Activated CD4-positive, alpha-beta T cell treated with anti-CD3 and anti-CD28 coated beads, Interleukin-2, amount 10 ng/mL, durations not matched to agents 24 days and 14 days (primary cell): ENCODE data around the gene FRMD7. TPM values are rescaled to one million over a fixed set of nuclear protein-coding genes. Genes with fewer than 3 reads are reported as not detected.
"Not testable (repeated sequence)": the region's sequence is repeated elsewhere in the genome, so short reads cannot be mapped to it uniquely, and the experiment has no call there.

Experiments used
- DNase-seq: peaks from one replicate; pipeline ENCODE4 v3.0.0; 2022
- H3K27ac Mint-ChIP-seq: one replicate; pipeline ENCODE4 v1.8.0; 2022; ENCODE audit warnings: mild to moderate bottlenecking, mixed read lengths
- H3K27me3 Mint-ChIP-seq: one replicate; pipeline ENCODE4 v1.8.0; 2022; ENCODE audit warnings: mixed read lengths
- H3K36me3 Mint-ChIP-seq: one replicate; pipeline ENCODE4 v1.8.0; 2022; ENCODE audit warnings: low read depth, mild to moderate bottlenecking, mixed read lengths
- H3K4me1 Mint-ChIP-seq: one replicate; pipeline ENCODE4 v1.8.0; 2021; ENCODE audit warnings: mixed read lengths
- H3K4me3 Mint-ChIP-seq: one replicate; pipeline ENCODE4 v1.8.0; 2022; ENCODE audit warnings: mild to moderate bottlenecking, moderate library complexity, mixed read lengths
- H3K9me3 Mint-ChIP-seq: one replicate; pipeline ENCODE4 v1.8.0; 2021; ENCODE audit warnings: mixed read lengths
- intact Hi-C: fragments of 100-400 bp; cut with micrococcal nuclease; formaldehyde crosslinking; loops from one replicate; pipeline ENCODE4 v1.15.1; 2023
- total RNA-seq: library from RNA; stranded (reverse); gene quantifications from 2 replicates; pipeline ENCODE4 v1.2.3, GENCODE V29; 2022

Gene FRMD7
- total RNA-seq, 1 donor from 2014 or later = not detected

DNA sequence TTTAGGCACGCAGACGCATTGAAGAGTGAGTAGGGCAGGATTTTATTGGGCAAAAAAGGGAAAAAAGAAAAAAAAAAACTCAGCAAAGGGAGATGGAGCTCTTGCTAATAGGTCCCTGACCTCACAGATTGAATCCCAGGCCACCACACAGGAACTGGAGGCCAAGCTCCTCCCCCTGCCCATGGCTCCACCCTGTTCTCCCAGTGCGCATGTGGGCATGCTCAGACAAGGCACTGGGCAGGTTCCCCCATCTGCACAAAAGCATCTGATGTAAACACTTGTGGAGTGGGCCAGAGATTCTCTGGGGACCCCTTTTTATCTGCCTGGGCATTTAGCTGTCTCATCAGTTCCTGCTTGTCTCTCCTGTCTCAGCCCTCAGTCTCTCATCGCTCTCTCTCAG, 9.5 kb downstream of the FRMD7 start:
- intact Hi-C loops = no loop called here
- Mint-ChIP-seq H3K9me3 (no peaks in the 10 kb centered on the region), H3K36me3 (no peaks in the 10 kb centered on the region), H3K27ac (no peak overlapping the region), H3K27me3 (peaks cover 2% of the 10 kb centered on the region), H3K4me3 (no peak overlapping the region), H3K4me1 (no peaks in the 10 kb centered on the region)
- no peak for DNase-seq

DNA sequence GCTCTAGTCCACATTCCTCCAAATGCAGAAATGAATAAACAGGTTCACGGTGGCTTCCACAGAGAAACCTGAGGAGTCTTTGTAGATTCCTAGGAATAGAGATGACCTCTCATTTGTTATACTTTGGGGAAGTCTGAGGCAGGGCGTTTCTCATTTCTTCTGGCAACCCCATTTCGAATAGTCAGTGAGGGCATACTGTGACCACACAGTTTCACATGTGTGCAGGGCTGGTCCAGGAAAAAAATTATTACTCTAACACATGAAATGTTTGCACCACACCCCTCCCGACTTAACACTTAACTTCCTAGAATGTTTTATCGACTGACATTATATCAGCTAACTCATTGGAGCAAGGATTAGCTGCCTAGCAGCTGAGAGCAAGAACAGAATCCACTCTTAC, 12.0 kb downstream of the FRMD7 start:
- no peak for DNase-seq
- H3K4me3 Mint-ChIP-seq = no peak overlapping the region
- H3K27me3 Mint-ChIP-seq = peaks cover 2% of the 10 kb centered on the region
- no peak overlapping the region for H3K27ac Mint-ChIP-seq
- no peaks in the 10 kb centered on the region for H3K36me3 Mint-ChIP-seq
- no peaks in the 10 kb centered on the region for H3K9me3 Mint-ChIP-seq
- H3K4me1 Mint-ChIP-seq = no peaks in the 10 kb centered on the region
- intact Hi-C loops = no loop called here

DNA sequence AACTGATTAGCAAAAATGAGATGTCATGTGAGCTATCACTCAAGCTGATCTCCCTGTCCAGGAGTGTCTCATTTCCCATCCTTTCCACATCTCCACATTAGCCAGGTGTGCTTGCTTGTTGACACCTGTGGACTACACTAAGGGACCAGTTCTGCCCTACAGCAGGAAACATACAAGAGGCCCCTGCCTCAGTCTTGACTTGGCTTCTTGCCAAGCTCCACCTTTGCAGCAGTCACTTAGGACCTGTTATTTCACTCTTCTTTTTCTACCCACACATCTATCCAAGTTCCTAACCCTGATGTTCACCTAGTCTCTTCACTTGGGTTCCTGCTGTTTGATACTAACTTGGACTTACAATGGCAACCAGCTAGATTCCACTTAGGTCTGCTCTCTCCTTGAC, 13.2 kb downstream of the FRMD7 start:
- H3K36me3 Mint-ChIP-seq = no peaks in the 10 kb centered on the region
- no peaks in the 10 kb centered on the region for H3K4me1 Mint-ChIP-seq
- no peaks in the 10 kb centered on the region for H3K9me3 Mint-ChIP-seq
- no peak overlapping the region for H3K27ac Mint-ChIP-seq
- peaks cover 4% of the 10 kb centered on the region for H3K27me3 Mint-ChIP-seq
- DNase-seq = no peak
- intact Hi-C loops = no loop called here
- no peak overlapping the region for H3K4me3 Mint-ChIP-seq

DNA sequence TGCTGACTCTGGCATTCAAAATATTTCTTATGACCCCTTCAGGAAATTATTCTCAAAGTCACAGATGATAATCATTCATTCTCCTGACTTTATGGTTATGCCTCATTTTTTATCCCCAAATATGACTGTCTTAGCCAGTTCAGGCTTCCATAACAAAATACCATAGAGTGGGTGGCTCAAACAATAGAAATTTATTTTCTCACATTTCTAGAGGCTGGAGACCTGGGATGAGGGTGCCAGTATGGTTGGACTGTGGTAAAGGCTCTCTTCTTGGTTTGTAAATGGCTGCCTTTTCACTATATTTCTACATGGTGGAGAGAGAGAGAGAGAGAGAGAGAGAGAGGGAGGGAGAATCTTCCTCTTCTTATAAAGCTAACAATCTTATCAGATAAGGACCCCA, 20.5 kb downstream of the FRMD7 start:
- intact Hi-C loops = no loop called here
- no peaks in the 10 kb centered on the region for H3K4me1 Mint-ChIP-seq

DNA sequence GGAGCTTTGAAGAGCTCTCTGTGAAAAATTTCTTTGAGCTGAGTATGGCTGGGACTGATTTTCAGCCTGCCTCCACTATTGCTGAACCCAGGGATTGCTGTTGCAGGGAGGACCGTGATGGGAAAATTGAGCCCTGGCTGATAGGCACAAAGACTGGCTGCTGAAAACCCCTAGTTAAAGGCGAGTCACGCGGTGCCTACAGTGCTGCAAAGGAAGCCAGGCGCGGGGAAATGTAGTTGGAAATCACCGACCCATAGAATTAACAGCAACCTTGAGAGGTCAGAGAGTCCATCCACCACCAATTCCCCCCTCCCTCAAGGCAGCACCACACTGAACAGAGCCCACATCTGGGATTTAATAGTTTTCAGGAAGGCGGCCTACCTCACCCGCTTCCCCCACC, 26.0 kb downstream of the FRMD7 start:
- no peak overlapping the region for H3K27ac Mint-ChIP-seq
- H3K4me1 Mint-ChIP-seq = no peaks in the 10 kb centered on the region
- DNase-seq = no peak
- H3K36me3 Mint-ChIP-seq = no peaks in the 10 kb centered on the region
- peaks cover 6% of the 10 kb centered on the region for H3K27me3 Mint-ChIP-seq
- H3K4me3 Mint-ChIP-seq = no peak overlapping the region
- no peaks in the 10 kb centered on the region for H3K9me3 Mint-ChIP-seq
- intact Hi-C loops = no loop called here

More for the DNA sequence above, 20.5 kb downstream of the FRMD7 start:
- no peaks in the 10 kb centered on the region for H3K36me3 Mint-ChIP-seq
- no peak for DNase-seq
- no peaks in the 10 kb centered on the region for H3K9me3 Mint-ChIP-seq
- no peak overlapping the region for H3K27ac Mint-ChIP-seq
- H3K4me3 Mint-ChIP-seq = no peak overlapping the region
- peaks cover 7% of the 10 kb centered on the region for H3K27me3 Mint-ChIP-seq

DNA sequence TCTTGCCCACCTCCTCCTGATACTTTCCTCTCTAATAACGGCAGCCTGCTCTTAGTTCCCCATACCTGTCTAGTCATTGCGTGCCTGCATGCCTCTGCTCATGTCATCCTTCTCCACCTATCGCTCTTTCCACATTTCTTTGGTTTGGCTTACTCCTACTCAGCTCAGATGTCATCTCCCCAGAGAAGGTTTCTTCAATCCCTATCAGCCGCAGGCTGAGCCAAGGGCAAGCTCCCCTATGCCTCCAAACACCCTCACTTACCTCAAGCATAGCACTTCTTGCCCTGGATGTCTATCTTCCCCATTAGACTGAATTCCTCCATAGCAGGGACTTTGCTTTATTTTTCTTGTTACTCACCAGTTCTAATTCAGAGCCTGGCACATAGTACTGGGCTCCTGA, 26.6 kb downstream of the FRMD7 start:
- DNase-seq = no peak
- H3K4me1 Mint-ChIP-seq = no peaks in the 10 kb centered on the region
- peaks cover 4% of the 10 kb centered on the region for H3K27me3 Mint-ChIP-seq
- H3K36me3 Mint-ChIP-seq = no peaks in the 10 kb centered on the region
- H3K4me3 Mint-ChIP-seq = no peak overlapping the region
- no peak overlapping the region for H3K27ac Mint-ChIP-seq
- no peaks in the 10 kb centered on the region for H3K9me3 Mint-ChIP-seq
- intact Hi-C loops = no loop called here

DNA sequence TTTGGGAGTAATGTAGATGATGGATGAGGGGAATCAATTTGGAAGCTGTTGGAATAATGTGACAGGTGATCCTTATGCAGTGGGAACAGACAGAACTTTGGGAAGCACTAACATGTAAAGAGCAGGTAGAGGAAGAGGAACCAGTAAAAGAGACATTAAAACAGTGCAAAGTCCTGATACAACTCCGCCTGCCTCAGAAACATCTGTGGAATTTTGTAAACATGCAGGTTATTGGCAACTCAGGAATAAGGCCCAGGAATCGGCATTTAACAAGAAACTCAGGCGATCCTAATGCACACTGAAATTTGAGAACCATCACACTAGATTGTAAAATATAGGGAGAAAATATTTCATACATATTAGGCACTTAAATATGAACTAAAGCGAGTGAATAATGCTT, 29.1 kb downstream of the FRMD7 start:
- H3K9me3 Mint-ChIP-seq, H3K4me1 Mint-ChIP-seq, H3K36me3 Mint-ChIP-seq, H3K27ac Mint-ChIP-seq, H3K4me3 Mint-ChIP-seq, DNase-seq, H3K27me3 Mint-ChIP-seq: not testable (repeated sequence)
- intact Hi-C loops = loop anchor here (10.0 kb wide), 1 partner anchor 516 kb away; no protein-coding TSS in a partner anchor

DNA sequence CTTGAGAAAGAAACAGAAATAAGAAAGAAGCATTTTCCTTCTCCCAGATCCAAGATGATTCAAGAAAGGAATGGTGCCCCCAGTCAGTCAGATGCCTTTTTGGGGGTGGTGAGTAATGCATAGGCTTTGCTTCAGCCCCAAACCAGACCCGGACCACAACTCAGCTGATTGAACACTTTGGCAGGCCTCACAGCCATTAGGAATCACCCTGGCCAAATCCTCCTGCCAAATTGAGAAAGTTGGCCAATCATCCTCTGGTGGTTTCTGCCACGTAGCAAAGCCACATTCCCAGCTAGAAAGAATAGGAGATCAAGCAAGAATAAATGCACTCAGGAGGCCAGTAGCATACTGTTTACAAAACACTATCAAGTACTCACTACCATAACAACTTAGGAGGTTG, 33.7 kb downstream of the FRMD7 start:
- H3K9me3 Mint-ChIP-seq = no peaks in the 10 kb centered on the region
- no peak overlapping the region for H3K27ac Mint-ChIP-seq
- H3K27me3 Mint-ChIP-seq = peaks cover 4% of the 10 kb centered on the region
- H3K4me1 Mint-ChIP-seq = peaks cover 11% of the 10 kb centered on the region
- intact Hi-C loops = loop anchor here (10.0 kb wide), 1 partner anchor 521 kb away; no protein-coding TSS in a partner anchor
- DNase-seq = no peak
- H3K36me3 Mint-ChIP-seq = no peaks in the 10 kb centered on the region
- no peak overlapping the region for H3K4me3 Mint-ChIP-seq

DNA sequence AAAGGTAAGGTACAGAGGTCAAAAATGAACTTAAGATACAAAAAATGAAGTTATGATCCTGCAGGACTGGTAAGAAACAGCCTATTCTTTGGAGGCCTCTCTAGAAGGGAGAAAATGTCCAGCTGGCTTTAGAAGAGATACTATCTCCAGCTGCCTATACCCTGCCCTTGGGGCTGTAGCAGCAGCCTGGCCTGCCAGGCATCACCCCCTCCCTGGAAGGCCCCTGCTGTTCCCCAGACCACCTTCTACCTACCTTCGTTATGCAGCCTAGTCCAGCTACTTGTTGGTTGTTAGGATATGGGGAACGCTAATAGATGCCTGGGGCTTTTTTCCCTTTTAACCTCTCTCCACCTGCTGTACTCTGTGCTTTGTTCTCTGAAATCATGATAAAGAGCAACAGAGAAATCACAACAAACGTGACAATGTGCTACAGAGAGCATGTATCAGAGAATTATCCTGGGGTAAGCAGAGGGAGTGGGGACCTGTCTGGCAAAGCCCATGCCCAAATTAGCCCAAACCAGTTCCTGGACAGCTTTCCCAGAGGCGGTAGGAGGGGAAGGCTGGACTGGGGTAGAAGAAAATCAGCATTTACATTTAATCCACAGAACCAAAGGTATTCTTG, 34.5 kb downstream of the FRMD7 start:
- Mint-ChIP-seq H3K36me3 (no peaks in the 10 kb centered on the region), H3K9me3 (no peaks in the 10 kb centered on the region), H3K27ac (no peak overlapping the region), H3K27me3 (peaks cover 2% of the 10 kb centered on the region), H3K4me1 (peaks cover 11% of the 10 kb centered on the region), H3K4me3 (no peak overlapping the region)
- no peak for DNase-seq
- intact Hi-C loops = loop anchor here (10.0 kb wide), 1 partner anchor 521 kb away; no protein-coding TSS in a partner anchor

DNA sequence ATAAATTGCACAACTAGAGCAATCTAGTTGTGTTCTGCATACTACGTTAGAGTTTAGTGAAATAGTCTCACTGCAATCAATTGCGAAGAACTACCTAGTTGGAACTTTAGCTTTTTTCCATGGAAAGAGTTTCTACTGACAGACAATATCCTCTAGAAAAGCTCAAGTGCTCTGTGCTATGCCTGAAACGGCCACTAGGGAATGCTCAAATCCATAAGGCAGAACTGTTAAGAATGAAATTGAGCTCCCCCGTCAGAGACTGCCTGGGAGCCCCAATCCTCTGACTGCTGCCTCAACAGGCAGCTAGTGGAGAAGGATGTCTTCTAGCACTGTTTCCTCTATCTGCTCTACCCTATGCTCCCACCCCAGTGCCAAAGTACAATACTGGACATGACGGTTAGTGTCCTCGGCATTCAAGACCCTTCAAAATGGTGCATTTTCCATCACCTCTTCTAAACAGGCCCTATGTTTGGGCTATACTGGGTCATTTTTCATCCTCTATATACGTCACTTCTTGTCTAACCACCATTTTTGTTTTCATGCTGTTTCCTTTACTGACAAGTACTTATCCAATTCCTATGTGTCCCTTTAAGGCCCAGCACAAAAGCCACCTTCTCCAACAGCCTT, 35.3 kb downstream of the FRMD7 start:
- H3K36me3 Mint-ChIP-seq = no peaks in the 10 kb centered on the region

DNA sequence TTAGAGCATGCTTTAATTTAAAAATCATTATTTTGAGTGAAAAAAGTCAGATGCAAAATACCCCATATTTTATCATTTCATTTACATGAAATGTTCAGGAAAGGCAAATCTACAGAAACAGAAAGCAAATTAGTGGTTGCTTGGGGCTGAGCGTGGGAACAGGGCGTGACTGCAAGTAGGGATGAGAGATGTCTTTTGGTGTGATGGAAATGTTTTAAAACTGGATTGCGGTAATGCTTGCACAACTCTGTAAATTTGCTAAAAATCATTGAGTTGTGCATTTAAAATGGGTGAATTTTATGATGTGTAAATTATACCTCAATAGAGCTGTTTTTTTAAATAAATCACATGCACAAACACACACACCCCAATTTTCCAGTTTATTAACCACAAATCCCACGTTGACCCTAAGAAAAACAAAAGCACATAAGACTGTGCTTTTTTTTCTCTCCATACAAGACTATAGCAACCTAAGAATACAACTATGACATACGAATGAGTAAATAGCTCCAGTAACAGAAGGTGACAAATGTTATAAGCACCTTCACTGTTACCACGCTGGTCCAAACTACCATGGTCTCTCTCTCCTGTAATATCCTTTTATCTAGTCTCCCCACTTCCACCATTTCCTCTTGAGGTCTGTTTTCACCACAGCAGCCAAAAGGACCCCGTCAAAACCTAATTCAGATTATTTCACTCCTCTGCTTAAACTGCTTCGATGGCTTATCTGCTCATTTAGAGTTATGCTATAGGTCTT, 37.2 kb downstream of the FRMD7 start:
- intact Hi-C loops = loop anchor here (10.0 kb wide), 1 partner anchor 524 kb away; no protein-coding TSS in a partner anchor
- H3K36me3 Mint-ChIP-seq = no peaks in the 10 kb centered on the region
- H3K27me3 Mint-ChIP-seq = peaks cover 1% of the 10 kb centered on the region
- no peak overlapping the region for H3K4me3 Mint-ChIP-seq
- no peak overlapping the region for H3K27ac Mint-ChIP-seq
- H3K9me3 Mint-ChIP-seq = no peaks in the 10 kb centered on the region
- peaks cover 11% of the 10 kb centered on the region for H3K4me1 Mint-ChIP-seq
- peak; percentile 54 for DNase-seq

More for the DNA sequence above, 35.3 kb downstream of the FRMD7 start:
- peaks cover 11% of the 10 kb centered on the region for H3K4me1 Mint-ChIP-seq
- peaks cover under 1% of the 10 kb centered on the region for H3K27me3 Mint-ChIP-seq
- peak; percentile 79 for DNase-seq
- no peaks in the 10 kb centered on the region for H3K9me3 Mint-ChIP-seq
- intact Hi-C loops = loop anchor here (1.0 to 10.0 kb wide), 2 partner anchors 127 to 522 kb away; partner anchors contain the start of gene RAP2C
- no peak overlapping the region for H3K4me3 Mint-ChIP-seq
- no peak overlapping the region for H3K27ac Mint-ChIP-seq

DNA sequence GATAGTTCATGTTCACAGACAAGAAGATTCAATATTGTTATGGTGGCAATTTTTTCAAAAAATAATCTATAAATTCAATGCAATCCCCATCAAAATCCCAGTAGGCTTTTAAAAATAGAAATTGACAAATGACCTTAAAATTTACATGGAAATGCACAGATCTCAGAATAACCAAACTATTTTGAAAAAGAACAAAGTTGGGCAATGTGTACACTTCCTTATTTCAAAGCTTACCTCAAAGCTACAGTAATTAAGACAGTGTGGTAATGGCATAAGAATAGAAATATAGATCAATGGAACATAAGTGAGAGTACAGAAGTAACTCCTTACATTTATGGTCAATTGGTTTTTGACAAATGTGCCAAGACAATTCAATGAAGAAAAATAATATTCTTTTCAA, 39.0 kb downstream of the FRMD7 start:
- intact Hi-C loops = no loop called here
- Mint-ChIP-seq H3K27me3 (peaks cover 1% of the 10 kb centered on the region), H3K27ac (no peak overlapping the region), H3K36me3 (no peaks in the 10 kb centered on the region), H3K4me3 (no peak overlapping the region), H3K9me3 (no peaks in the 10 kb centered on the region), H3K4me1 (peaks cover 11% of the 10 kb centered on the region)
- no peak for DNase-seq

DNA sequence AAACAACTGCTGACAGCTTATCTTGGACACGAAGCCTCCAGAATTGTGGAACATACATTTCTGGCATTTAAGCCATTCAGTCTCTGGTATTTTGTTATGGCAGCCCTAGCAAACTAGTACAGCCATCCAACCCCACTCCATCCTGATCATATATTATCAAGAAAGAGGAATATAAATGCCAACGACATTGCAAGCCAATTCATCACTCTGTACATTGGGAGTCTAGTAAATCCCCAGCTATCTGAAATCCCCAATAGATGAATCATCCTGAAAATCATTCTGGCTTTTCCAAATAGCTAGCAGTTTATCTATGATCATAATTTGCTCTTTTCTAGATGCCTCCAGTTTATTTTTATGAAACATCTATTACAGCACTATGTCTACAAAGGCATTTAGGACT, 41.1 kb downstream of the FRMD7 start:
- H3K4me3 Mint-ChIP-seq = no peak overlapping the region
- H3K4me1 Mint-ChIP-seq = peaks cover 7% of the 10 kb centered on the region
- intact Hi-C loops = no loop called here
- no peak overlapping the region for H3K27ac Mint-ChIP-seq
- H3K9me3 Mint-ChIP-seq = no peaks in the 10 kb centered on the region
- peaks cover 4% of the 10 kb centered on the region for H3K27me3 Mint-ChIP-seq
- no peak for DNase-seq
- H3K36me3 Mint-ChIP-seq = no peaks in the 10 kb centered on the region

DNA sequence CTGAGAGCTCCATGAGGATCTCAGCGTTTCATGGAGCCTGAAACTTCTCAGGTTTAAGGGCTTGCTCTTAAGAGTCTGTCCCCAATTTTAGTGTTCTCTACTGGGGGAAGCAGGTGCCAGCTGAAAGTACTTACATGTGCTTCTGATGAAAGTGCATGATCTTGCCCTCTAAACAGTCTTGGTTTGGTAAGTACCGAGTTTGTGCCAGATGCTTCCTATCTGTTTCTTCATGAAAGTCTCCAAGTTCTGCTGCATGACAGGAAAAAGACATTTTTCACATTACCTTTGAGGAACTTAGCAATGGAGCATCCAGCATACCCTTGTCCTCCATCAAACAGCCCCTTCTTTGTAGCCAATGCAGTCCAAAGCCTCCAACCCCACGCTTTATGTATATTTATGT, 42.0 kb downstream of the FRMD7 start:
- peaks cover 4% of the 10 kb centered on the region for H3K27me3 Mint-ChIP-seq
- H3K4me3 Mint-ChIP-seq = no peak overlapping the region
- peaks cover 5% of the 10 kb centered on the region for H3K4me1 Mint-ChIP-seq
- no peaks in the 10 kb centered on the region for H3K9me3 Mint-ChIP-seq
- H3K27ac Mint-ChIP-seq = no peak overlapping the region
- no peaks in the 10 kb centered on the region for H3K36me3 Mint-ChIP-seq
- DNase-seq = no peak
- intact Hi-C loops = no loop called here
